ENCODE data around the gene COL21A1.

Gene COL21A1

GRCh38 chr6:56173228-56173627, 74.2 kb downstream of the COL21A1 start:
- TF ChIP-seq CTCF (IDR thresholded peaks at IDR 0.05; ENCODE audit: control insufficient read depth, insufficient read depth, low read depth, low read length, missing control alignments), result no peak
- no peak for DNase-seq (ENCODE audit: low read depth)

GRCh38 chr6:56172144-56172543, 75.2 kb downstream of the COL21A1 start:
- no peak for TF ChIP-seq CTCF (IDR thresholded peaks at IDR 0.05; ENCODE audit: control insufficient read depth, insufficient read depth, low read depth, low read length, missing control alignments)
- no peak for DNase-seq (ENCODE audit: low read depth)
- no peak overlapping the region for H3K4me3 ChIP-seq (ENCODE audit: control insufficient read depth, low read depth, low read length)

More at GRCh38 chr6:56173228-56173627, 74.2 kb downstream of the COL21A1 start:
- no peak overlapping the region for H3K4me3 ChIP-seq (ENCODE audit: control insufficient read depth, low read depth, low read length)

GRCh38 chr6:56169366-56169765, 78.0 kb downstream of the COL21A1 start:
- no peak for DNase-seq (ENCODE audit: low read depth)
- H3K4me3 ChIP-seq (ENCODE audit: control insufficient read depth, low read depth, low read length), result no peak overlapping the region
- no peak for TF ChIP-seq CTCF (IDR thresholded peaks at IDR 0.05; ENCODE audit: control insufficient read depth, insufficient read depth, low read depth, low read length, missing control alignments)

- DNase-seq (ENCODE audit: low read depth), result no peak
- TF ChIP-seq CTCF (IDR thresholded peaks at IDR 0.05; ENCODE audit: control insufficient read depth, insufficient read depth, low read depth, low read length, missing control alignments), result no peak
Observed at GRCh38 chr6:56168596-56168995, 78.8 kb downstream of the COL21A1 start.

GRCh38 chr6:56162081-56162480, 85.3 kb downstream of the COL21A1 start:
- no peak for TF ChIP-seq CTCF (IDR thresholded peaks at IDR 0.05; ENCODE audit: control insufficient read depth, insufficient read depth, low read depth, low read length, missing control alignments)
- DNase-seq (ENCODE audit: low read depth), result no peak

More at GRCh38 chr6:56168596-56168995, 78.8 kb downstream of the COL21A1 start:
- no peak overlapping the region for H3K4me3 ChIP-seq (ENCODE audit: control insufficient read depth, low read depth, low read length)

GRCh38 chr6:56160489-56160888, 86.9 kb downstream of the COL21A1 start:
- DNase-seq (ENCODE audit: low read depth), result no peak
- no peak overlapping the region for H3K4me3 ChIP-seq (ENCODE audit: control insufficient read depth, low read depth, low read length)
- TF ChIP-seq CTCF (IDR thresholded peaks at IDR 0.05; ENCODE audit: control insufficient read depth, insufficient read depth, low read depth, low read length, missing control alignments), result no peak

More at GRCh38 chr6:56162081-56162480, 85.3 kb downstream of the COL21A1 start:
- H3K4me3 ChIP-seq (ENCODE audit: control insufficient read depth, low read depth, low read length), result no peak overlapping the region

GRCh38 chr6:56158571-56158970, 88.8 kb downstream of the COL21A1 start:
- no peak for TF ChIP-seq CTCF (IDR thresholded peaks at IDR 0.05; ENCODE audit: control insufficient read depth, insufficient read depth, low read depth, low read length, missing control alignments)
- H3K4me3 ChIP-seq (ENCODE audit: control insufficient read depth, low read depth, low read length), result no peak overlapping the region
- no peak for DNase-seq (ENCODE audit: low read depth)

Data from AG09309 (cell line).